Ishikawa (cell line): ENCODE results near the gene ZNF492.

Source experiments
- CEBPB ChIP-seq: IDR thresholded peaks from 2 replicates; pipeline ENCODE4 v1.6.1; 2012
- CREB1 ChIP-seq: IDR thresholded peaks from 2 replicates; pipeline ENCODE4 v1.6.1; 2012; ENCODE audit warnings: low read depth
- EGR1 ChIP-seq: IDR thresholded peaks from 2 replicates; pipeline ENCODE4 v1.6.1; 2012
- EP300 ChIP-seq: IDR thresholded peaks from 2 replicates; pipeline ENCODE4 v1.6.1; 2012; ENCODE audit warnings: borderline replicate concordance
- FOXM1 ChIP-seq: IDR thresholded peaks from 2 replicates; pipeline ENCODE4 v1.6.1; 2012; ENCODE audit warnings: low read depth, borderline replicate concordance
- MAX ChIP-seq: IDR thresholded peaks from 2 replicates; pipeline ENCODE4 v1.6.1; 2012
- NFIC ChIP-seq: IDR thresholded peaks from 2 replicates; pipeline ENCODE4 v1.6.1; 2012
- RAD21 ChIP-seq: IDR thresholded peaks from 2 replicates; pipeline ENCODE4 v1.6.1; 2012; ENCODE audit warnings: low read depth
- REST ChIP-seq: IDR thresholded peaks from 2 replicates; pipeline ENCODE4 v1.6.1; 2012; ENCODE audit warnings: low read depth, mild to moderate bottlenecking
- TAF1 ChIP-seq: IDR thresholded peaks from 2 replicates; pipeline ENCODE4 v1.6.1; 2012; ENCODE audit warnings: low read depth, mild to moderate bottlenecking
- TCF12 ChIP-seq: IDR thresholded peaks from 2 replicates; pipeline ENCODE4 v1.6.1; 2012; ENCODE audit warnings: low read depth
- TEAD4 ChIP-seq: IDR thresholded peaks from 2 replicates; pipeline ENCODE4 v1.6.1; 2012
- USF1 ChIP-seq: IDR thresholded peaks from 2 replicates; pipeline ENCODE4 v1.6.1; 2012
- YY1 ChIP-seq: IDR thresholded peaks from 2 replicates; pipeline ENCODE4 v1.6.1; 2012; ENCODE audit warnings: low read depth
- ZBTB7A ChIP-seq: IDR thresholded peaks from 2 replicates; pipeline ENCODE4 v1.6.1; 2012; ENCODE audit warnings: low read depth

Gene ZNF492

GRCh38 chr19:22627526-22627925 lies 6.6 kb upstream of the ZNF492 start:
- no peak for TF ChIP-seq EP300
- no peak for TF ChIP-seq TAF1
- TF ChIP-seq FOXM1 = no peak
- TF ChIP-seq MAX = no peak
- TF ChIP-seq NFIC = no peak
- no peak for TF ChIP-seq YY1
- no peak for TF ChIP-seq CEBPB
- TF ChIP-seq RAD21 = no peak
- no peak for TF ChIP-seq CREB1
- TF ChIP-seq EGR1 = no peak
- no peak for TF ChIP-seq TCF12
- TF ChIP-seq USF1 = no peak
- no peak for TF ChIP-seq ZBTB7A
- no peak for TF ChIP-seq REST
- TF ChIP-seq TEAD4 = no peak

- TF ChIP-seq EP300 = no peak
- TF ChIP-seq USF1 = no peak
Measured at GRCh38 chr19:22628401-22628800, 5.7 kb upstream of the ZNF492 start.

GRCh38 chr19:22634450-22634827 lies 315 bp downstream of the ZNF492 start:
- TF ChIP-seq NFIC (no peak), CREB1 (no peak), TEAD4 (no peak), TAF1 (no peak), FOXM1 (no peak), EGR1 (no peak)

- TF ChIP-seq CREB1 = no peak
- no peak for TF ChIP-seq FOXM1
- no peak for TF ChIP-seq RAD21
- no peak for TF ChIP-seq NFIC
- TF ChIP-seq ZBTB7A = no peak
- TF ChIP-seq YY1 = no peak
- no peak for TF ChIP-seq EGR1
- TF ChIP-seq USF1 = no peak
- no peak for TF ChIP-seq TAF1
- TF ChIP-seq MAX = no peak
- TF ChIP-seq TEAD4 = no peak
- no peak for TF ChIP-seq CEBPB
- no peak for TF ChIP-seq TCF12
- TF ChIP-seq EP300 = no peak
- TF ChIP-seq REST = no peak
Measured at GRCh38 chr19:22708983-22709382, 74.9 kb downstream of the ZNF492 start.
